Activated naive CD8-positive, alpha-beta T cell treated with anti-CD3 and anti-CD28 coated beads, Interleukin-2, amount 50 U/mL, for 24 hours (primary cell): ENCODE data around the gene RAB6B.
A peak's percentile ranks its signal among the peaks of the same experiment; 100 is the strongest.

Experiments used
- ATAC-seq: fragments of 150-1000 bp; cut with Tn5 transposase; one replicate; pipeline ENCODE4 v1.10.0; 2021
- DNase-seq: peaks from one replicate; pipeline ENCODE4 v3.0.0; 2021
- H3K27ac Mint-ChIP-seq: one replicate; pipeline ENCODE4 v1.8.0; 2021; ENCODE audit warnings: mild to moderate bottlenecking, mixed read lengths
- H3K27me3 Mint-ChIP-seq: one replicate; pipeline ENCODE4 v1.8.0; 2021; ENCODE audit warnings: mixed read lengths
- H3K36me3 Mint-ChIP-seq: one replicate; pipeline ENCODE4 v1.8.0; 2021; ENCODE audit warnings: low read depth, mixed read lengths
- H3K4me1 Mint-ChIP-seq: one replicate; pipeline ENCODE4 v1.8.0; 2021; ENCODE audit warnings: mixed read lengths
- H3K4me3 Mint-ChIP-seq: one replicate; pipeline ENCODE4 v1.8.0; 2021; ENCODE audit warnings: mild to moderate bottlenecking, moderate library complexity, mixed read lengths
- H3K9me3 Mint-ChIP-seq: one replicate; pipeline ENCODE4 v1.8.0; 2021; ENCODE audit warnings: mixed read lengths

Gene RAB6B

GRCh38 chr3:133883641-133884040 is 12.0 kb downstream of the RAB6B start:
- H3K9me3 Mint-ChIP-seq: peaks cover 4% of the 10 kb centered on the region
- peaks cover 12% of the 10 kb centered on the region for H3K4me1 Mint-ChIP-seq
- no peaks in the 10 kb centered on the region for H3K27me3 Mint-ChIP-seq
- no peak overlapping the region for H3K27ac Mint-ChIP-seq
- H3K4me3 Mint-ChIP-seq: no peak overlapping the region
- DNase-seq (no peak), ATAC-seq (no peak)
- no peaks in the 10 kb centered on the region for H3K36me3 Mint-ChIP-seq

GRCh38 chr3:133882986-133883586 is 12.6 kb downstream of the RAB6B start:
- ATAC-seq (no peak), DNase-seq (no peak)
- no peaks in the 10 kb centered on the region for H3K27me3 Mint-ChIP-seq
- H3K9me3 Mint-ChIP-seq: peaks cover 10% of the 10 kb centered on the region
- H3K36me3 Mint-ChIP-seq: no peaks in the 10 kb centered on the region
- no peak overlapping the region for H3K4me3 Mint-ChIP-seq
- no peak overlapping the region for H3K27ac Mint-ChIP-seq
- peaks cover 12% of the 10 kb centered on the region for H3K4me1 Mint-ChIP-seq

GRCh38 chr3:133881939-133882825 is 13.5 kb downstream of the RAB6B start:
- Mint-ChIP-seq H3K4me3 (no peak overlapping the region), H3K36me3 (no peaks in the 10 kb centered on the region), H3K27ac (no peak overlapping the region), H3K9me3 (peaks cover 14% of the 10 kb centered on the region), H3K27me3 (no peaks in the 10 kb centered on the region), H3K4me1 (peaks cover 12% of the 10 kb centered on the region)
- ATAC-seq (peak; percentile 66), DNase-seq (no peak)

GRCh38 chr3:133881492-133881891 is 14.2 kb downstream of the RAB6B start:
- no peak for DNase-seq

GRCh38 chr3:133880886-133881455 is 14.7 kb downstream of the RAB6B start:
- H3K4me1 Mint-ChIP-seq: peaks cover 12% of the 10 kb centered on the region
- peaks cover 14% of the 10 kb centered on the region for H3K9me3 Mint-ChIP-seq
- H3K4me3 Mint-ChIP-seq: no peak overlapping the region
- ATAC-seq (no peak), DNase-seq (no peak)
- no peak overlapping the region for H3K27ac Mint-ChIP-seq
- H3K27me3 Mint-ChIP-seq: no peaks in the 10 kb centered on the region
- H3K36me3 Mint-ChIP-seq: no peaks in the 10 kb centered on the region

More at GRCh38 chr3:133881492-133881891, 14.2 kb downstream of the RAB6B start:
- ATAC-seq: no peak
- Mint-ChIP-seq H3K27ac (no peak overlapping the region), H3K36me3 (no peaks in the 10 kb centered on the region), H3K4me1 (peaks cover 12% of the 10 kb centered on the region), H3K4me3 (no peak overlapping the region), H3K9me3 (peaks cover 14% of the 10 kb centered on the region), H3K27me3 (no peaks in the 10 kb centered on the region)

DNA sequence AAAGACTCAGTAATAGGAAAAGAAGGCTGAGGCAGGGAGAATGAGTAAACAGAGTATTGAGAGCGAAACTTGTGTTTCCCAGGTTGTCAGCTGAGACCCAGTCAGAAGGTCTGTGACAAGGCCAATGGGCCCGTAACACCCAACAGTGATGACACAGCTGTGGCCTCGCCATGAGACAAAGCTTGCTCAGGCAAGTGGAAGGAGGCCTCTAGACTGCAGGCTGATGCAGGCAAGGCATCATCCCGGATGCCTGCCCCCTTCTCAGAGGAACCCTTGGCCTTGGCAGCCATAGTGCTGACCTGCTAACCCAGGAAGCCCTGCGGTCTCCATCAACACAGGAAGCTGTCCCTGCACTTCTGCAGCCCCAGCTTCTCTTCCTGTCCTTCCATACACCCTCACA is 15.4 kb downstream of the RAB6B start:
- Mint-ChIP-seq H3K9me3 (peaks cover 14% of the 10 kb centered on the region), H3K36me3 (no peaks in the 10 kb centered on the region), H3K4me3 (no peak overlapping the region), H3K27ac (no peak overlapping the region), H3K27me3 (no peaks in the 10 kb centered on the region), H3K4me1 (peaks cover 12% of the 10 kb centered on the region)
- ATAC-seq (peak; percentile 25), DNase-seq (no peak)

DNA sequence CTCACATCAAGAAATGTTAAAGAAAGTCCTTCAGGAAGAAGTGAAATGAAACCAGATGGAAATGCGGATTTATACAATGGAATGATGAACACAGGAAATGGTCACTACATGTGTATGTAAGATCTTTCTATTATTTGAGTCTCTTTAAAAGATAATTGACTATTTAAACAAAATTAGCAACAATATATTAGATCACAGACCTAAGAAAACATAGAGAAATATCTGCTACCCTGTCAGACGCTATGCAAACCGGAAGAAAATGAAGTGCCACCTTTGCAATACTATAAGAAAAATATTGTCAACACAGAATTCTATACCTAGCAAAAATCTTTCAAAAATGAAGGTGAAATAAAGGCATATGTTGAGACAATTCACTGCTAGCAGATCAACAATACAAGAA is 17.2 kb downstream of the RAB6B start:
- H3K4me3 Mint-ChIP-seq: no peak overlapping the region
- no peak for ATAC-seq
- no peaks in the 10 kb centered on the region for H3K36me3 Mint-ChIP-seq
- H3K27ac Mint-ChIP-seq: no peak overlapping the region
- DNase-seq: no peak
- H3K27me3 Mint-ChIP-seq: no peaks in the 10 kb centered on the region
- H3K9me3 Mint-ChIP-seq: peaks cover 14% of the 10 kb centered on the region
- H3K4me1 Mint-ChIP-seq: peaks cover 12% of the 10 kb centered on the region

DNA sequence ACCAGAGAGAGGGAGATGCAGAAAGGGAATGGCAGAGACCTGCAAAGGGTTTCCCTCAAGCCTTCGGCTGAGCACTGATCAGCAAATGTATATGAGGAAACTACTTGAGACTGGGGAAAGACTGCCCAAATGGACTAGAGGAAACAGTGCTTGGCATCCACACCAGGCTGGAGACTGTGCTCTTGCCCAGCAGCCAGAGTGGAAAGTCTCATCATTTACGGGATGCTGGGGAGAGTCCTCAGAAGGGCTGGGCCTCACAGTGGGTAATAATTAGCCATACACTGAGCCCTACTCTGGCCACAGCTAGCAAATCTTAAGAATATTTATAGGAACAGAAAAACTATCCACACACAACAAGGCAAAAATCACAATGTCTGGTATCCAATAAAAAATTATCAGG is 18.5 kb downstream of the RAB6B start:
- no peak overlapping the region for H3K27ac Mint-ChIP-seq
- peaks cover 6% of the 10 kb centered on the region for H3K4me1 Mint-ChIP-seq
- peaks cover 14% of the 10 kb centered on the region for H3K9me3 Mint-ChIP-seq
- no peaks in the 10 kb centered on the region for H3K27me3 Mint-ChIP-seq
- no peak for DNase-seq
- no peak for ATAC-seq
- H3K4me3 Mint-ChIP-seq: no peak overlapping the region
- H3K36me3 Mint-ChIP-seq: no peaks in the 10 kb centered on the region

DNA sequence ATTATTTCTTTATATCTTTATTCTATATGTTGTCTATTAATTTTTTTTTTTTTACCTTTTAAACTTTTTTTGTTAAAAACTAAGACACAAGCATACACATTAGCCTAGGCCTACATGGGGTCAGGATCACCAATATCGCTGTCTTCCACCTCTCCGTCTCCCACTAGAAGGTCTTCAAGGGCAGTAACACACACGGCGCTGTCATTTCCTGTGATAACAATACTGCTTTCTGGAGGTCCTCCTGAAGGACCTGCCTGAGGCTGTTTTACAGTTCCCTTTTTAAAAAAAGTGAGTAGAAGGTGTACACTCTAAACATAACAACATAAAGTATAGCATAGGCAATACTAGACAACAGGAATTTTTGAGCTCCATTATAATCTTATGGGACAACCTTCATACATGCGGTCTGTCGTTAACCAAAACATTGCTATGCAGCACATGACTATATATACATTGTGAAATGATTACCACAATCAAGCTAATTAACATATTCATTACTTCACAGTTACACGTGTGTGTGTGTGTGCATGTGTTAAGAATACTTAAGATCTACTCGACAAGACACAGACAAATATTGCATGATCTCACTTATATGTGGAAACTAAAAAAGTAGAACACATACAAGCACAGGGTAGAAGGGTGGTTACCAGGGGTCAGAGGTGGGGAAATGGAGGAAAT is 20.8 kb downstream of the RAB6B start:
- DNase-seq: no peak
- Mint-ChIP-seq H3K4me1 (no peaks in the 10 kb centered on the region), H3K36me3 (no peaks in the 10 kb centered on the region), H3K4me3 (no peak overlapping the region), H3K9me3 (peaks cover 14% of the 10 kb centered on the region), H3K27me3 (no peaks in the 10 kb centered on the region), H3K27ac (no peak overlapping the region)
- ATAC-seq: no peak

GRCh38 chr3:133874344-133874743 is 21.3 kb downstream of the RAB6B start:
- H3K9me3 Mint-ChIP-seq: peaks cover 14% of the 10 kb centered on the region
- H3K4me3 Mint-ChIP-seq: no peak overlapping the region
- H3K36me3 Mint-ChIP-seq: no peaks in the 10 kb centered on the region
- no peak overlapping the region for H3K27ac Mint-ChIP-seq
- H3K4me1 Mint-ChIP-seq: no peaks in the 10 kb centered on the region
- no peak for DNase-seq
- ATAC-seq: peak; percentile 63
- no peaks in the 10 kb centered on the region for H3K27me3 Mint-ChIP-seq

GRCh38 chr3:133872781-133873180 is 22.9 kb downstream of the RAB6B start:
- Mint-ChIP-seq H3K27ac (no peak overlapping the region), H3K9me3 (peaks cover 1% of the 10 kb centered on the region), H3K4me3 (no peak overlapping the region), H3K27me3 (peaks cover 2% of the 10 kb centered on the region), H3K36me3 (no peaks in the 10 kb centered on the region), H3K4me1 (no peaks in the 10 kb centered on the region)
- ATAC-seq: no peak
- DNase-seq: no peak

DNA sequence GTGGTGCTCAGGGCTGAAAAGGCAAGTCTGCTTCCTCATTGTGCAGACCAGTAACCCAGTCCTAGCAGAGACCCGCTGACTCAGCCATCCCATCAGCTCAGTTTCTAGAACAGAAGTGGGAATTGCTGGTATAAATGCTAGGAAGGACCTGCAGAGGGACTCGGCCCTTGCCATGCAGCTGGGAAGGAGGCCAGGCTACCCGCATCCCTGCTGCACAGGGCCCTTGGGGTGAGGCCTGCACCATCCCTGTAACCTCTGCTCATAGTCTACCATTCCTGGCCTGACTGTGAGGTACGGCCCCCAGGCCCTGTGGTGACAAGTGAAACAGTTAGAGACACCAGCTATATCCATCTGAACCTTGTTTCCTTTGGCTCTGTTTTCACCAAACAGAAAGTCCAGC is 23.5 kb downstream of the RAB6B start:
- no peaks in the 10 kb centered on the region for H3K9me3 Mint-ChIP-seq
- no peaks in the 10 kb centered on the region for H3K4me1 Mint-ChIP-seq
- no peak for ATAC-seq
- H3K4me3 Mint-ChIP-seq: no peak overlapping the region
- no peak overlapping the region for H3K27ac Mint-ChIP-seq
- peaks cover 2% of the 10 kb centered on the region for H3K27me3 Mint-ChIP-seq
- H3K36me3 Mint-ChIP-seq: no peaks in the 10 kb centered on the region
- DNase-seq: no peak

GRCh38 chr3:133871368-133872090 is 24.2 kb downstream of the RAB6B start:
- H3K4me1 Mint-ChIP-seq: no peaks in the 10 kb centered on the region
- H3K36me3 Mint-ChIP-seq: no peaks in the 10 kb centered on the region
- H3K4me3 Mint-ChIP-seq: no peak overlapping the region
- ATAC-seq (no peak), DNase-seq (no peak)
- no peak overlapping the region for H3K27ac Mint-ChIP-seq
- H3K9me3 Mint-ChIP-seq: no peaks in the 10 kb centered on the region
- H3K27me3 Mint-ChIP-seq: peaks cover 2% of the 10 kb centered on the region

DNA sequence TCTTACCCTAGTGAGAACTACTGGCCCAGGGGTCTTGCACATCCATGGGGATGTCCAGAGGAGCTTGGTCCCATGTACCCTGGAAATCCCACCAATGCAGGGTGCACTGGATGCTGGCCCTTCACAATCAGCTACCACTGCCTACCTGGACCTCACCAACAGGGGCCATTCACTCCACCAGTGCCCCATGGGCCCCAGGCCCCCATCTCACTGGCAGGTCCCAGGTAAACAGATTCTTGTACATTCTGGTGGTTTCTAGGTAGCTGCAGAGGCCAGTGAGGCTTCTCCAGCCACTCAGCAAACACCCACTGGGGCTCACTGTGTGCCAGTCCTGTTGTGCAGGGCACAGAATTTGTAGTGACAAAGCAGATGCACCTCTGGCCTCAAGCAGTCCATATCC is 24.9 kb downstream of the RAB6B start:
- ATAC-seq (no peak), DNase-seq (no peak)
- no peaks in the 10 kb centered on the region for H3K36me3 Mint-ChIP-seq
- H3K4me3 Mint-ChIP-seq: no peak overlapping the region
- no peaks in the 10 kb centered on the region for H3K9me3 Mint-ChIP-seq
- H3K27ac Mint-ChIP-seq: no peak overlapping the region
- H3K4me1 Mint-ChIP-seq: no peaks in the 10 kb centered on the region
- H3K27me3 Mint-ChIP-seq: peaks cover 2% of the 10 kb centered on the region
